ENCODE results near the gene ASB15. TPM values are rescaled to one million over a fixed set of nuclear protein-coding genes. Genes with fewer than 3 reads are reported as not detected.
"Not testable (repeated sequence)": the region's sequence is repeated elsewhere in the genome, so short reads cannot be mapped to it uniquely, and the experiment has no call there.

Gene ASB15
- 2.5 TPM for polyA plus RNA-seq (ENCODE audit: insufficient read length)
- long read RNA-seq, donor 1, partial matches to known transcripts: 201 of 201 reads
- long read RNA-seq, donor 1, other reads (novel, unspliced or antisense): 0 of 201 reads
- long read RNA-seq, donor 2: 0 reads
- long read RNA-seq, donor 3: 0 reads
- long read RNA-seq, donor 4: 0 reads
- long read RNA-seq, donor 5: 0 reads
- long read RNA-seq, donor 6: 0 reads
- long read RNA-seq, donor 7: 0 reads
- long read RNA-seq, donor 8: 0 reads

GRCh38 chr7:123601530-123601929 is at the start of gene ASB15:
Gene ASB15 (plus strand): TSS chr7:123601821. CDS start chr7:123614503, 12,682 bp downstream.
- DNase-seq: no peak

DNA sequence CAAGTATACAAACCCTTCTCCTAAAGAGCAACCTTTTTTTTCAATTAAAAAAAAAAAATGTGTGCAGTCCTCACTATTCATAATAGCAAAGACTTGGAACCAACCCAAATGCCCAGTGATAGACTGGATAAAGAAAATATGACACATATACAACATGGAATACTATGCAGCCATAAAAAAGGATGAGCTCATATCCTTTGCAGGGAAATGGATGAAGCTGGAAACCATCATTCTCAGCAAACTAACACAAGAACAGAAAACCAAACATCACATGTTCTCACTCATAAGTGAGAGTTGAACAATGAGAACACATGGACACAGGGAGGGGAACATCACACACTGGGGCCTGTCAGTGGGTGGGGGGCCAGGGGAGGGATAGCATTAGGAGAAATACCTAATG is 49.5 kb upstream of the ASB15 start:
- DNase-seq: not testable (repeated sequence)

DNA sequence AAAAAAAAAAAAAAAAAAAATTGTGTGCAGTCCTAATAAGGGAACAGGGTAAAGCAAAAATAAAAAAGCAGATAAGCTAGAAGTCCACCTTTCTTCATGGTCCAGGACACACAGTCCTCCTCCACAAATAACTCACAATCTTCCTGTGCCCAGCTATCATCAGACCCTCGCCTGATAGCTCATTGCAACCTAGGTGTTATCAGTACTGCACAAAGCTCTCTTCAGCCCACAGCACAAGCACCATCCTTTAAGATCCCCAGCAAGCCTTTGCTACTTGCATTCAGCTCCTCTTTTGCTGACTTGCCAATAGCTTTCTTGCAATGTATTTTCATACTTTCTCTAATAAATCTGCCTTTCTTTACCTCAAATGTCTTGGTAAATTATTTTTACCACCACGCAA is 49.0 kb upstream of the ASB15 start:
- no peak for DNase-seq

DNA sequence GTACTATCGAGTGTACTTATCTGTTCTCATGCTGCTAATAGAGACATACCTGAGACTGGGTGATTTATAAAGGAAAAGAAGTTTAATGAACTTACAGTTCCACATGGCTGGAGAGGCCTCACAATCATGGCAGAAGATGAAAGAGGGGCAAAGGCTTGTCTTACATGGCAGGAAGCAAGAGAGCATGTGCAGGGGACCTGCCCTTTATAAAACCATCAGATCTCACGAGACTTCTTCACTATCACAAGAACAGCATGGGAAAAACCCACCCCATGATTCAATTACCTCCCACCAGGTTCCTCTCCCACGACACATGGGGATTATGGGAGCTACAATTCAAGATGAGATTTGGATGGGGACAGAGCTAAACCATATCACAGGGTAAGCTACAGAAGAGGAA is 48.5 kb upstream of the ASB15 start:
- no peak for DNase-seq

DNA sequence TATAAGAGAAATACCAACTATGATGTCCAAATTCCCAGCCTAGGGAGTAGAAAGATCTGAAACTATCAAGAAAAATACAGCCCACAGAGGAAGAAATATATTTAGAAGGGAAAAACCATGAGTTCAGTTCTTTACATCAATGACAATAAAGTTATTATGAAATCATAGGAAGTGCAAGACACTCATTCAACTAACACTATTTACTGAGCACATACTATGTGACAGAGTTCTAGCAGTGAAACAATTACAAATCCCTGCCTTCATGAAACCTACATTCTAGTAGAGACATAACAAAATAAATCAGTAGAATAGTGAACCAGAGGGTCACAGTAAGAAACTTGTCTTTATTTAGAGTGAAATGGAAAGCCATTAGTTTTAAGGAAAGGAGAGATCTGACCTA is 46.1 kb upstream of the ASB15 start:
- no peak for DNase-seq

- DNase-seq: no peak
Observed at GRCh38 chr7:123557016-123557397, 44.6 kb upstream of the ASB15 start.

DNA sequence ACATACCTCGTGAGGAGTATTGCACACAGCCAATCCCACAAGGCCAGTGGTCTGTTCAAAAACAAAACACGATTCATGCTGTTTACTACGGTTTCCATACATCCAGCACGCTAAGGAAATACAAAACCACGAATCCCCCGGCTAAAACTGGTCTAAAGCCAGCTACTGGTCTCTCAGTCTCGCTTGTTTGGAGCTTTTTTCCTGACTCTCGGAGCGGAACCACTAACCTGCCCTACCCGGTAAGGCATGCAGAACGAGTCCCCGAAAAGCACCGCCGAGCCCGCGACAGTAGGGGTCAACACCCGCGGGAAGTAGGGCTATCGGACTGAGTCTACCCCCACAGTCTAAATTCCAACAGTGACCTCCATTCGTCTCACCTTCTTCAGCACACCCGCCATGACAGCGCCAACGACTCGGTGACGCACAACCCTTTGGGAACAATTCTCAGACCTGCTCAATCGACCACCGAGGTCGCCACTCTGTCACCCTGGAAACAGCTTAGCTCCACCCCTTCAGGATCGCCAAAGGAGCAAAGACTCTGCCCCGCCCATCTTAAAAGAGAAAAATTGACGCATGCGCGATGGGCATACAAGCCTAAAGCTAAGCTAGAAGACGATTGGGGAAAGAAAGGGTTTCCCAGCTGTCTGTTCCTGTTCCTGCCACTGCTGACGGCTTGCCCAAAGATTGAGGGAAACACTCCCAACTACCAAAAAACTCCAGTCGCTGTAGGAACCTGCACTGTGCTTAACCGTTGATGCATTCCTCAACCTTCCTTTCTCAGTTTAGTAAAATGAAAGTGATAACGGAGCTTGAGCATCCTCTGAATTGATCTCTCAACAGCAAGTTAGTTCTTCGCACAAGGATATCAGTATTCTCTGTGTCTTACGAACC is 44.0 kb upstream of the ASB15 start, which contains the start of gene NDUFA5:
NDUFA5 (minus strand) TSS at position 421 of the 891 bp plus-strand sequence; CDS start at position 398, 23 bp downstream.
- DNase-seq: peak; percentile 100

- no peak for DNase-seq
Observed at GRCh38 chr7:123558289-123558874, 43.2 kb upstream of the ASB15 start.

GRCh38 chr7:123562121-123562520 is 39.5 kb upstream of the ASB15 start:
- no peak for DNase-seq

GRCh38 chr7:123569352-123570010 is 32.1 kb upstream of the ASB15 start:
- DNase-seq: no peak

- no peak for DNase-seq
Observed at GRCh38 chr7:123570390-123571182, 31.0 kb upstream of the ASB15 start.

DNA sequence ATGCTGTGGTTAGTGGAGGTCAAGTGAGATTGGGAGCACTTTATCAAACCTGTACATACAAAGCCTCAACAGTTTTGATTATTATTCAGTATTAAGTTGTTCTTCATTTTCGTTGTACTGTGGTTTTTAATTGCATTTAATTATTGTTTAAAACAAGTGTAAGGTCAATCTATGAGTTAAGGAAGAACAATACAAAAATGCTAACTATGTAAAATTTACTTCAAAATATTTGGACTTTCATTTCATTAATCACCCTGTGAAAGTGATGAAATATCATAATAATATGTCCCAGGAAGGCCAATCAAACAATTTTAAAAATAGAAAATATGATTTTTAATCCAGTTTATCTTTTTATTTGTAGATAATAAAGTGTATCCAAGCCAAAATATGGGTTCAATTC is 30.4 kb upstream of the ASB15 start:
- DNase-seq: no peak

DNA sequence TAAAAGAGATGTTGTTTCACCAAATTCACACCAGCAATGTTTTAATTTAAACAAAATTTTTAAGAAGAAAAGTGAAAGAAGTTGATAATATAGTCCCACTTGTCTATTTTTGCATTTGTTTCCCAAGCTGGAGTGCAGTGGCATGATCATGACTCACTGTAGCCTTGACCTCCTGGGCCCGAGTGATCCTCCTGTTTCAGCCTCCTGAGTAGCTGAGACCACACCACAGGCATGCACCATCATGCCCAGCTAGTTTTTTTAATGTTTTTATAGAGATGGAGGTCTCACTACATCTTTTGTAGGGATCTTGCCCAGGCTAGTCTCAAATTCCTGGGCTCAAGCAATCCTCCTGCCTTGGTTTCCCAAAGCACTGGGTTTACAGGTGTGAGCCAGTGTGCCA is 29.9 kb upstream of the ASB15 start:
- no peak for DNase-seq

DNA sequence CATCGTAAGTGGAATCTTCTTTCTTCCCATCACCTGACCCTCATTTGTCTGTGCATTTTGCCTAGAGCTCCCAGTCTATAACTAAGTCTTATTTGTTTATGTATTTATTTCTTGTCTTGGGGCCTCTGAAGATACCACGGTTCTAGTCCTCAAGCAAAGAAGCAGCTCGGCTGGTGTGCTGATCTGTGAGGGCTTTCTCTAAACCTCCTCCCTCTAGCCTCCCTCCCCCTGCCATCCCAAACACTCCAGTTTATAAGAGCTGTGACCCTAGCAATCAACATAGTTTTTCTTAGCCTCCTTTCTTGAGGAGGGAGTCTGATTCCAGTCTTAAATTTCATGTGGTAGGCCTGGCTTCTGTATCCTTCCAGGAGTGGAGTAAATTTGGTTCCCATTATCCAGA is 28.3 kb upstream of the ASB15 start:
- no peak for DNase-seq

GRCh38 chr7:123573896-123574467 is 27.6 kb upstream of the ASB15 start:
- DNase-seq: no peak

DNA sequence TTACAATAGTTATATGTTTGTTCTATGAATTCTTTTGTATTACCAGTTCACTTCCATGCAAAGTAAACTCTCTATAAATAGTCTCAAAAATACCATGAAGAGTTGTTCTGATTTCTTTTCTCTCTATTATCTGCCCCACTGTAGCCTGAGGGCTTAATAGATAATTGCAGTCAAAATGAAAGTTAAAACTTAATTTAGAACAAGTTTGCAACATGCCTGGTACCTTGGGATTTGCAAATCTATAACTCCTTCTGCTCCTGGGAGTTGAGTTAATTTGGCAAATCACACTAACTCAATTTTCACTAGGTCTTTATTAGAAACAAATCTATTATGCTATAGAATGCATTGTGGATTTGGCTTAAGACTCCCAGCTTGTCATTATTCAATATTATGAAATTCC is 22.2 kb upstream of the ASB15 start:
- DNase-seq: no peak

DNA sequence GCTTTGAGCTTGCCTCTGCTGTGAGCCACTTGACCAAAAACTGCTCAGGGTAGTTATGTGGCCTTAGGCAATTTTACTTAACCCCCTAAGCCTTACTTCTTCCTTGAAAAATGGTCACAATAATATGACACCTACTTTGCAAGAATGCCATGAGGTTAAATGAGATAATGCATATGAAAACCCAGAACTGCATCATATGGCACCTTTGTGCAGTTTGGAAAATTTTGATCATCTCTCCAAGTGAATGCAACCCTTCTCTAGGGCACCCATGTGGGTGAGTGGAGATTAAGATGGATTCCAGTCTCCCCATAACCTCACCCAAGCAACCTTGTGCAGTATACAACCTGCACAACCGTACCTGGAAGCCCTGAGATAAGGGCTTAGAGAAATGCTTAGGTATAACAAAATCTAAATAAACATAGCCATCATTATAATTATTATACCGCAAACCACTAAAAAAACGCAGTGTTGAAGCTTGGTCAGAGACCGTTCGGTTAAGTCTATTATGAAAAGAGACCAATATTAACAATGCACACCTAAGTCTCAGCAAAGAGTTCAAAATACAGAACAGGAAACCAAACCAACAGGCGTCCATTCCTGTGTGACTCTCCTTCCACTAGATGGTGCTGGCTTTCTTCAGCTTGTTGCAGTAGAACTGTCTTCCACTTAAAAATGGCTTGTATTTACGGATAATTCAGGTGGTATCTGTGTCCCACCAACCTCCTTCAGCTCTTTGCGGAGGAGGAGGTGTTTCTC is 21.0 kb upstream of the ASB15 start:
- peak; percentile 37 for DNase-seq

GRCh38 chr7:123581162-123581459 is 20.5 kb upstream of the ASB15 start:
- DNase-seq: no peak

GRCh38 chr7:123583821-123584220 is 17.8 kb upstream of the ASB15 start:
- DNase-seq: no peak

DNA sequence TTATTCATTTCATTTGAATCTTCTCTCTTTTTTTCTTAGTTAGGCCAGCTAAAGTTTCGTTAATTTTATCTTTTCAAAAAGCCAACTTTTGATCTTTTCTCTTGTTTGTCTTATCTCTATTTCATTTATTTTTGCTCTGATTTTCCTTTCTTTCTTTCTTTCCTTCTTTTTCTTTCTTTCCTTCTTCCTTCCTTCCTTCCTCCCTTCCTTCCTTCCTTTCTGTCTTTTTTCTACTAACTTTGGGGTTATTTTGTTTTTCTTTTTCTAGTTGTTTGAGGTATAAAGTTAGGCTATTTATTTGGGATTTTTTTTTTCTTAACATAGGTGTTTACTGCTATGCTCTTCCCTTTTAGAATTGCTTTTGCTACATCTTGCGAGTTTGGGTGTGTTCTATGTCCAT is 13.2 kb upstream of the ASB15 start:
- DNase-seq: no peak

- no peak for DNase-seq
Observed at GRCh38 chr7:123594813-123595241, 6.8 kb upstream of the ASB15 start.

Data from left kidney (tissue), 8 donors.